Liver (tissue), 3 donors: ENCODE results near the gene RAI1.

Experiments
- JUND ChIP-seq, 2 donors: IDR thresholded peaks; 2 replicates each; pipeline ENCODE4 v1.6.1; 2016; ENCODE audit warnings: antibody characterized with exemption in 2 of 2
- TAF1 ChIP-seq: conservative IDR thresholded peaks from 2 replicates; pipeline ENCODE4 v1.6.1; 2016; ENCODE audit warnings: antibody characterized with exemption, mild to moderate bottlenecking
- ZBTB33 ChIP-seq: IDR thresholded peaks from 2 replicates; pipeline ENCODE4 v1.6.1; 2016; ENCODE audit warnings: antibody characterized with exemption
- TF ChIP-seq, protein P1 (sequence below): fragments of 150-350 bp; IDR thresholded peaks from 2 replicates; pipeline ENCODE4 v1.5.1; 2017; ENCODE audit warnings: improper control_type of control experiment, low read depth, low read length; ENCODE audit not compliant: missing input control
- donor health status: healthy.
- donor health status: healthy.

- TF ChIP-seq, protein P1, sequence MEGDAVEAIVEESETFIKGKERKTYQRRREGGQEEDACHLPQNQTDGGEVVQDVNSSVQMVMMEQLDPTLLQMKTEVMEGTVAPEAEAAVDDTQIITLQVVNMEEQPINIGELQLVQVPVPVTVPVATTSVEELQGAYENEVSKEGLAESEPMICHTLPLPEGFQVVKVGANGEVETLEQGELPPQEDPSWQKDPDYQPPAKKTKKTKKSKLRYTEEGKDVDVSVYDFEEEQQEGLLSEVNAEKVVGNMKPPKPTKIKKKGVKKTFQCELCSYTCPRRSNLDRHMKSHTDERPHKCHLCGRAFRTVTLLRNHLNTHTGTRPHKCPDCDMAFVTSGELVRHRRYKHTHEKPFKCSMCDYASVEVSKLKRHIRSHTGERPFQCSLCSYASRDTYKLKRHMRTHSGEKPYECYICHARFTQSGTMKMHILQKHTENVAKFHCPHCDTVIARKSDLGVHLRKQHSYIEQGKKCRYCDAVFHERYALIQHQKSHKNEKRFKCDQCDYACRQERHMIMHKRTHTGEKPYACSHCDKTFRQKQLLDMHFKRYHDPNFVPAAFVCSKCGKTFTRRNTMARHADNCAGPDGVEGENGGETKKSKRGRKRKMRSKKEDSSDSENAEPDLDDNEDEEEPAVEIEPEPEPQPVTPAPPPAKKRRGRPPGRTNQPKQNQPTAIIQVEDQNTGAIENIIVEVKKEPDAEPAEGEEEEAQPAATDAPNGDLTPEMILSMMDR, result no peak
- no peak for TF ChIP-seq ZBTB33
- TF ChIP-seq TAF1, result no peak
- no peak for TF ChIP-seq JUND (IDR thresholded peaks at IDR 0.05)
Measured at GRCh38 chr17:17842111-17842876, 161.0 kb downstream of the RAI1 start.
